Skeletal muscle satellite cell (primary cell): Measurements from ENCODE around the gene CATSPERZ.

Experiments used
- H3K27me3 ChIP-seq: 2 replicates; pipeline ENCODE4 v1.7.0; 2013; ENCODE audit warnings: low read length; ENCODE audit not compliant: control insufficient read depth, insufficient read depth
- H3K36me3 ChIP-seq: 2 replicates; pipeline ENCODE4 v1.7.0; 2013; ENCODE audit warnings: mild to moderate bottlenecking, control low read depth, low read length; ENCODE audit not compliant: insufficient read depth
- H3K4me1 ChIP-seq: 2 replicates; pipeline ENCODE4 v1.7.0; 2013; ENCODE audit warnings: low read length; ENCODE audit not compliant: control insufficient read depth, insufficient read depth
- H3K4me2 ChIP-seq: 2 replicates; pipeline ENCODE4 v1.7.0; 2013; ENCODE audit warnings: mild to moderate bottlenecking, low read length
- H3K4me3 ChIP-seq: 2 replicates; pipeline ENCODE4 v1.7.0; 2013; ENCODE audit warnings: low read length
- H3K9ac ChIP-seq: 2 replicates; pipeline ENCODE4 v1.7.0; 2013; ENCODE audit warnings: mild to moderate bottlenecking, low read depth, low read length, moderate library complexity
- H3K9me3 ChIP-seq: replicated peaks from 2 replicates; pipeline ENCODE4 v1.7.0; 2013; ENCODE audit warnings: mild to moderate bottlenecking, control low read depth, low read length

CATSPERZ gene

GRCh38 chr11:64290352-64291261 lies 9.6 kb upstream of the CATSPERZ start:
- H3K27me3 ChIP-seq = peaks cover 50% of the 10 kb centered on the region
- H3K4me2 ChIP-seq = peak overlapping the region; percentile 80
- peaks cover 17% of the 10 kb centered on the region for H3K4me1 ChIP-seq
- no peaks in the 10 kb centered on the region for H3K36me3 ChIP-seq
- no peak overlapping the region for H3K9ac ChIP-seq
- H3K4me3 ChIP-seq = no peak overlapping the region
- no peaks in the 10 kb centered on the region for H3K9me3 ChIP-seq

- Histone ChIP-seq H3K36me3 (no peaks in the 10 kb centered on the region), H3K9ac (no peak within 1 kb of the TSS), H3K27me3 (peaks cover 57% of the 10 kb centered on the region), H3K9me3 (no peaks in the 10 kb centered on the region), H3K4me3 (peak within 1 kb of the TSS; percentile 52), H3K4me2 (peak within 1 kb of the TSS; percentile 80), H3K4me1 (peaks cover 13% of the 10 kb centered on the region)
Observed at GRCh38 chr11:64291262-64291751, 8.9 kb upstream of the CATSPERZ start, which contains the start of gene KCNK4. TSS of gene KCNK4 (plus strand) at chr11:64291302. CDS start at chr11:64293019, 1,717 bp downstream.

- H3K4me3 ChIP-seq = peak overlapping the region; percentile 52
- peaks cover 9% of the 10 kb centered on the region for H3K4me1 ChIP-seq
- H3K36me3 ChIP-seq = no peaks in the 10 kb centered on the region
- peak overlapping the region; percentile 80 for H3K4me2 ChIP-seq
- peaks cover 63% of the 10 kb centered on the region for H3K27me3 ChIP-seq
- H3K9ac ChIP-seq = no peak overlapping the region
- no peaks in the 10 kb centered on the region for H3K9me3 ChIP-seq
Observed at GRCh38 chr11:64291752-64292459, 8.3 kb upstream of the CATSPERZ start.

GRCh38 chr11:64292460-64293254 lies 7.5 kb upstream of the CATSPERZ start:
- H3K27me3 ChIP-seq = peaks cover 70% of the 10 kb centered on the region
- H3K9ac ChIP-seq = no peak overlapping the region
- H3K4me1 ChIP-seq = peaks cover 9% of the 10 kb centered on the region
- H3K4me2 ChIP-seq = peak overlapping the region; percentile 80
- peak overlapping the region; percentile 52 for H3K4me3 ChIP-seq
- no peaks in the 10 kb centered on the region for H3K36me3 ChIP-seq
- no peaks in the 10 kb centered on the region for H3K9me3 ChIP-seq

- no peak overlapping the region for H3K9ac ChIP-seq
- no peak overlapping the region for H3K4me2 ChIP-seq
- no peak overlapping the region for H3K4me3 ChIP-seq
- no peaks in the 10 kb centered on the region for H3K9me3 ChIP-seq
- peaks cover 13% of the 10 kb centered on the region for H3K4me1 ChIP-seq
- peaks cover 91% of the 10 kb centered on the region for H3K27me3 ChIP-seq
- no peaks in the 10 kb centered on the region for H3K36me3 ChIP-seq
Observed at GRCh38 chr11:64294774-64295173, 5.4 kb upstream of the CATSPERZ start.

GRCh38 chr11:64295760-64296159 lies 4.4 kb upstream of the CATSPERZ start:
- no peak overlapping the region for H3K4me2 ChIP-seq
- H3K36me3 ChIP-seq = no peaks in the 10 kb centered on the region
- H3K9ac ChIP-seq = no peak overlapping the region
- H3K4me1 ChIP-seq = peaks cover 23% of the 10 kb centered on the region
- no peaks in the 10 kb centered on the region for H3K9me3 ChIP-seq
- H3K4me3 ChIP-seq = no peak overlapping the region
- H3K27me3 ChIP-seq = peaks cover 94% of the 10 kb centered on the region

- no peak overlapping the region for H3K4me3 ChIP-seq
- H3K27me3 ChIP-seq = peaks cover 91% of the 10 kb centered on the region
- peaks cover 25% of the 10 kb centered on the region for H3K4me1 ChIP-seq
- no peaks in the 10 kb centered on the region for H3K9me3 ChIP-seq
- H3K9ac ChIP-seq = no peak overlapping the region
- no peaks in the 10 kb centered on the region for H3K36me3 ChIP-seq
- no peak overlapping the region for H3K4me2 ChIP-seq
Observed at GRCh38 chr11:64296236-64296635, 3.9 kb upstream of the CATSPERZ start.

GRCh38 chr11:64296830-64297698 lies 3.1 kb upstream of the CATSPERZ start:
- Histone ChIP-seq H3K36me3 (no peaks in the 10 kb centered on the region), H3K4me3 (no peak overlapping the region), H3K9ac (no peak overlapping the region), H3K27me3 (peaks cover 83% of the 10 kb centered on the region), H3K9me3 (no peaks in the 10 kb centered on the region), H3K4me1 (peaks cover 20% of the 10 kb centered on the region), H3K4me2 (no peak overlapping the region)

GRCh38 chr11:64297699-64298358 lies 2.3 kb upstream of the CATSPERZ start:
- no peaks in the 10 kb centered on the region for H3K36me3 ChIP-seq
- H3K4me3 ChIP-seq = no peak overlapping the region
- peaks cover 75% of the 10 kb centered on the region for H3K27me3 ChIP-seq
- no peak overlapping the region for H3K9ac ChIP-seq
- H3K4me2 ChIP-seq = no peak overlapping the region
- H3K4me1 ChIP-seq = peaks cover 16% of the 10 kb centered on the region
- no peaks in the 10 kb centered on the region for H3K9me3 ChIP-seq
